GM18873 (cell line): ENCODE data around the gene ANTXRL.
"Not testable (repeated sequence)": the region's sequence is repeated elsewhere in the genome, so short reads cannot be mapped to it uniquely, and the experiment has no call there.

ENCODE experiments used
- ATAC-seq: cut with Tn5 transposase; IDR thresholded peaks from one replicate; pipeline ENCODE4 v1.9.1; 2021; ENCODE audit warnings: mild to moderate bottlenecking, moderate library complexity, moderate number of reproducible peaks; ENCODE audit not compliant: unreplicated experiment, low FRiP score

ANTXRL gene

GRCh38 chr10:46286991-46287693 is at the start of gene ANTXRL:
ANTXRL (plus strand) TSS chr10:46286997; CDS start chr10:46287263, 266 bp downstream.
- no peak for ATAC-seq

GRCh38 chr10:46237815-46238510 is 48.8 kb upstream of the ANTXRL start:
- ATAC-seq = no peak

GRCh38 chr10:46239247-46239646 is 47.5 kb upstream of the ANTXRL start:
- ATAC-seq = no peak

- ATAC-seq = no peak
These were observed 46.7 kb upstream of the ANTXRL start for GRCh38 chr10:46239993-46240683.

- no peak for ATAC-seq
These were observed 45.9 kb upstream of the ANTXRL start for GRCh38 chr10:46240684-46241565.

GRCh38 chr10:46245381-46245900 is 41.4 kb upstream of the ANTXRL start:
- no peak for ATAC-seq

- ATAC-seq = not testable (repeated sequence)
These were observed 40.2 kb upstream of the ANTXRL start for GRCh38 chr10:46246400-46247180.

GRCh38 chr10:46247181-46247475 is 39.7 kb upstream of the ANTXRL start:
- no peak for ATAC-seq

- no peak for ATAC-seq
These were observed 38.8 kb upstream of the ANTXRL start for GRCh38 chr10:46247808-46248569.

- no peak for ATAC-seq
These were observed 38.1 kb upstream of the ANTXRL start for GRCh38 chr10:46248651-46249146.

- not testable (repeated sequence) for ATAC-seq
These were observed 37.0 kb upstream of the ANTXRL start for GRCh38 chr10:46249617-46250344.

GRCh38 chr10:46250481-46250880 is 36.3 kb upstream of the ANTXRL start:
- ATAC-seq = no peak

- ATAC-seq = no peak
These were observed 35.6 kb upstream of the ANTXRL start for GRCh38 chr10:46250898-46251856.

- no peak for ATAC-seq
These were observed 34.6 kb upstream of the ANTXRL start for GRCh38 chr10:46251857-46252847.

- ATAC-seq = no peak
These were observed 33.5 kb upstream of the ANTXRL start for GRCh38 chr10:46253076-46254006.
